Stimulated activated CD8-positive, alpha-beta memory T cell treated with anti-CD3 and anti-CD28 coated beads, Interleukin-7, amount 100 ng/mL, for 48 hours (primary cell): ENCODE data around the gene CHST6.
"Not testable (repeated sequence)": the region's sequence is repeated elsewhere in the genome, so short reads cannot be mapped to it uniquely, and the experiment has no call there.

Source experiments
- DNase-seq, 2 donors: peaks; one replicate each; pipeline ENCODE4 v3.0.0-alpha.2; 2020; ENCODE audit warnings: low read depth in 1 of 2; ENCODE audit errors: extremely low read depth in 1 of 2

CHST6 gene

DNA sequence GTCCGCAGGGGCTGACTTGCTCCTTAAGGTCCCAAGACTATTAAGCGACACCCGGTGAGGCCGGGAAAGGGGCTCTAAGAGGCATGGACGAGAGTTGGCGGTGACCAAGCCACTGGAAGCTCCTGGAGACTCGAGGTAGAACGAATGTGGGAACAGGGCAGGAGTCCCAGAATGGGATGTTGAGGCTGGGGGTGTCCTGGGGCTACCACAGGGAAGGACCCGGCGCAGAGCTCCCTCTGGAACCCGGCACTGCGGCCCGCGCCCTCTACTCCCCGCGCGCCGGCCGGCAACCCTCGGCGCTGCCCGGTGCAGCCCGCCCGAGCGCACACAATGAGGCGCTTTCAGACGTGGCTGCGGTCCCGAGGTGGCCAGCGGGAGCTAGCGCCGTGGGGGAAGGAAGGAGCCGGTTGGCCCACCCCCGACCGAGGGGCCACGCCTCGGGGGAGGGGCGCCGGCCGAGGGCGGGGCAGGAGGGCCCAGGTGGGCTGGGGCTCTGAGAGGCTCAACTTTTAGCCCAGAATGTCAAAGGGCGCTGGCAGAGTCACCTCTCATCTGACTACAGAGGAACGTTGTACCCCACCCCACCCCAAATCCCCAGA lies at the start of gene CHST6:
Gene CHST6, minus strand, starts transcription at position 366 of the 599 bp plus-strand sequence. CDS start 15,613 bp downstream, outside the sequence.
- DNase-seq, result peak in 1 of 2 donors; percentile 17

DNA sequence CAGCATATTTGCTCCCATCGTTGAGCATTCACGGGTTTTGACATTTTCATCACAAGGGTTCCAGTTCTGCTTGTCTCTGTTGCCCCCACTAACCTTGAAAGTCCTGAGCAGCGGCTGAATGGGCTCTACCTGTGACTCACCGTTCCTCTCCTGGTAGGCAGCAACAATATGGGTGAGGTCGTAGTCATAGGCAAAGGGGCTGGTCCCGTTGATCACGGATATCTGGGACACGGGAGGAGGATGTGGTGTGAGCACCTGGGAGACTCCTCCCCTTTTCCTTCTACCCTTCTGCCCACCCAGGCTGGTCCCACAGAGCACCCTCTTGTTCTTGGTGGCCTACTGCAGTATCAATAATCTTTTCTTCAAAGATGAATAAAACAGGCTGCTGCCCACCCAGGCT lies 47.2 kb upstream of the CHST6 start:
- not testable (repeated sequence) for DNase-seq

DNA sequence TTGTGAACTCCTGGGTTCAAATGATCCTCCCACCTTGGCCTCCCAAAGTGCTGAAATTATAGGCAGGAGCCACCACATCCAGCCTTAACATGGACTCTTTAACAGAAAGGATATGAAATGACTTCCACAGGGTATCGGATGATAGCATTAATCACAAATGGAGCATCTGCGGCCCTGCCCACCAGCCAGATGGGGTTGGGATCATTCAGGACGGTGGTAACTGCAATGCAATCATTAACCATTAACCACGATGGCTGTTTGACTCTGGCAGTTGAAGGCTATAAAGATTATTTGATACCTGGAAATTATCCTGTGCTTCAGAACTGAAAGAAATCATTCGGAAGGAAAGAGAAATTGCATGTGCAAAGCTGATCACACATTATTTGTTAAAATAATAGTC lies 46.0 kb upstream of the CHST6 start:
- no peak for DNase-seq

DNA sequence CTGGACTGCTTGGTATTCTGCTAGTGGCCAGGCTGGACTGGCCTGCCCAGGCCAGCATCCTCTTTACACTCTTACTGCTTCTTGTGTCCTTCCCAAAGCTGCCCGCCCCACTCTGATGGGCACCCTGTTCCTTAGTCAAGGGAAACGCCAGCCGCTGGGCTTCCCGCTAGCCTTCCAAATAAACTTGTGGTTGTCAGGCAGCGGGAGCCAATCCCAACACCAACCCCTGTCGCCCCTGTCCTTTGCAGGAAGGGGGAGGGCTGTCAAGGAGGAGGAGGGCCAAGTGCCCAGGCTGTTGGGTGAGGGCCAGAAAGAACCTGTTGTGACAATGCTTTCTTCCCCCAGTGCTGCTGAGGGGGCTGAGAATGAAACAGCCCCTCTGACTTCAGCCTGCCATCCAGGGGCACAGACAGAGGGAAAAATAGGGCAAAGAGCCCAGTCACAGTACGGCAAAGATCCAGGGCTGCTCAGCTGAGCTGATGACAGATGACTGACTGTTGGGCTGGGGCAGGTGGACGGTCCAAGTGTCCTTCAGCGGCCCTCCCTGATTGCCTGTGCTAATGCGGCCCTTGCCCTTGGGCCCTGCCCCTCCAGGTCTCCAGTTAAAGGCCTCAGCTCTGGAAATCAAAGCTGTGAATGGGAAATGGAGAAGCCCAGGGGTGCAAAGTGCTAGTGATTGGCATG lies 43.8 kb upstream of the CHST6 start:
- DNase-seq, result not testable (repeated sequence)

DNA sequence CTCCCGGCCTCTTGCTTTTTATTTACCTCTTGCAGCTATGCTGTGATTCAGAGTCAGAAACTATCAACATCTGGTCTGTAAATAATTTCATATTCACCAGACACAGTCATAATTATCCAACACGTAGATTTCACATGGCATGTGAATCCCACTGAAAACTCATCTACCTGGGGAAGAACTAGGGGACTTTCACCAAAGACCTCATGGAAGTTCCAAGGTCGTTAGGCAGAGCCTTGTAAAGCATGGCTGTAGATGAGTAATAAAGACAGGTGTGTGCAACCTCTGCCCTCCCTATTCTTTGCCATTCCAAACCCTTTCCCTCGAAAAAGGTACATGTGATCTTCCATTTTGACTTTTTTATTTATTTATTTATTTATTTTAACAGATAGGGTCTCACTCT lies 42.5 kb upstream of the CHST6 start:
- no peak for DNase-seq

DNA sequence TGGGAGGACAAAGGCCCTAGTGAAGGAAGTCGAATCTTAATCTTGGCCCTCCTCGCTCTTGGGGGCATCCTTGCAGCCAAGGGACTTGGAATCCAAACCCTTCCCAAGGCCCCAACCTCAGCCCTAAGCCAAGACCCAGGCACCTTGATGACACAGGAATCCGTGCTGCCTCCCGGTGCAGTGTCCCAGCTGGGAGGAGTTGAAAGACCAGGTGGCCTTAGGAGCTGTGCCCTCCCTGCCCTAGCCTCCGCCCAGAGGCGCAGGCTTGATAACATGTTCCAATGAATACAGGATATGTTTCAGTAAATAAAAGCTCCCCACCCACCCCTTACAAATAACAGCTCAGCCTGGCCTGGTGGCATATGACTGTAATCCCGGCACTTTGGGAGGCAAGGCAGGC lies 40.7 kb upstream of the CHST6 start, which contains the start of gene CHST5:
Gene CHST5, minus strand, starts transcription at position 208 of the 400 bp plus-strand sequence. CDS start 5,724 bp downstream, outside the sequence.
- no peak for DNase-seq

DNA sequence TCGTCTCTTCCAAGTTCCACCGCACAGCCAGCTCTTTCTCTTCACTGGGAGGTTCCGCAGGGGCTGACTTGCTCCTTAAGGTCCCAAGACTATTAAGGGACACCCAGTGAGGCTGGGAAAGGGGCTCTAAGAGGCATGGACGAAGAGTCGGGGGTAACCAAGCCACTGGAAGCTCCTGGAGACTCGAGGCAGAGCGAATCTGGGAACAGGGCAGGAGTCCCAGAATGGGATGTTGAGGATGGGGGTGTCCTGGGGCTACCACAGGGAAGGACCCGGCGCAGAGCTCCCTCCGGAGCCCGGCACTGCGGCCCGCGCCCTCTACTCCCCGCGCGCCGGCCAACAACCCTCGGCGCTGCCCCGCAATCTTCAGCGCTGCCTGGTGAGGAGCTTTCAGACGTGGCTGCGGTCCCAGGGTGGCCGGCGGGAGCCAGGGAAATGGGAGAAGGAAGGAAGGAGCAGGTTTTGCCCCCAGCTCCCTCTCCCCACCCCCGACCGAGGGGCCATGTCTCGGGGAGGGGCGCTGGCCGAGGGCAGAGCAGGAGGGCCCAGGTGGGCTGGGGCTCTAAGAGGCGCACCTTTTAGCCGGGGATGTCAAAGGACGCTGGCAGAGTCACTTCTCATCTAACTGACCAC lies 40.1 kb upstream of the CHST6 start:
- DNase-seq, result no peak

DNA sequence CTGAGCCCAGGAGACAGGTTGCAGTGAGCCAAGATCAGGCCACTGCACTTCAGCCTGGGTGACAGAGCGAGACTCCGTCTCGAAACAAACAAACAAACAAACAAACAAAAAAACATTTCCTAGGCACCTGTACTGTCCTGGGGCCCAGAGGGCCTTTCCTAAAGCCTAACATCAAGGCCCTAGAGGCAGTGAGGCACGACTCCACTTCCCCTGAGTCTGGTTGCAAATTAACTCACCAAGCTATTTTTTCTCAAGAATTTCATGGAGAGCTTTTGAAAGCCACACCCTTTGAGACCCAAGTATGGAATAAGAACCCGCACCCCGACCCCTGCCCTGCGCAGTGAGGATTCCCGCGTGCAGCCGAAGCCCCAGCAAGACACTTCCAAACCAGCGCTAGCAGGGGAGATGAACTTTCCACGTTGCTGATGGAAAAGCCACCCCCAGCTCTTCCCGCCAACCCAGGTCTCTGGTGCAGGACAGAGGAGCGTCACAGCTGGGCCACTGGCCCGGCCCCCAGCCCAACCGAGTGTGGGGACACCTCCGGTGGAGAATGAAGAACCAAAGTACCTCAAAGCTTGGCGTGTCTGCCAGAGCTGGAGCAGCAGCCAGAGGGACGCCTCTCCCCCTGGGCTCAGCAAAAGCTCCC lies 39.4 kb upstream of the CHST6 start:
- no peak for DNase-seq

DNA sequence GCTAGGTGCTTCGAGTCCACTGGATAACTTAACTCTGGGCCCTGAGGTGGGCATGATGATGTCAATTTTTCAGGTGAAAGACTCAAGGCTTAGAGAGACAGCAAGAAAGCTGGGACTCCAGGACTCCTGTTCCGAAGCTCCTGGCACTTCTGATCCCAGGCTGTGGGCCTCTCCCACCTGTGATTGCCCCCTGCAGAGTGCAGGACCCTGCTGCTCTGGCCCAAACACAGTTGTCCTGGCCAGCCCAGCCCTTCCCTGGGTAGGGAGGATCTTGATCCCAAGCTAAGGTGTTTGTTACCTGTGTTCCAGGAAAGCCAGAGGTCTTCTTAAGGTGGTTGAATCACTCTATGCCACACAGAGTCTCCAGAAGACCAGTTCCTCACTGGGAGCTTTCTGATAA lies 37.5 kb upstream of the CHST6 start:
- no peak for DNase-seq

DNA sequence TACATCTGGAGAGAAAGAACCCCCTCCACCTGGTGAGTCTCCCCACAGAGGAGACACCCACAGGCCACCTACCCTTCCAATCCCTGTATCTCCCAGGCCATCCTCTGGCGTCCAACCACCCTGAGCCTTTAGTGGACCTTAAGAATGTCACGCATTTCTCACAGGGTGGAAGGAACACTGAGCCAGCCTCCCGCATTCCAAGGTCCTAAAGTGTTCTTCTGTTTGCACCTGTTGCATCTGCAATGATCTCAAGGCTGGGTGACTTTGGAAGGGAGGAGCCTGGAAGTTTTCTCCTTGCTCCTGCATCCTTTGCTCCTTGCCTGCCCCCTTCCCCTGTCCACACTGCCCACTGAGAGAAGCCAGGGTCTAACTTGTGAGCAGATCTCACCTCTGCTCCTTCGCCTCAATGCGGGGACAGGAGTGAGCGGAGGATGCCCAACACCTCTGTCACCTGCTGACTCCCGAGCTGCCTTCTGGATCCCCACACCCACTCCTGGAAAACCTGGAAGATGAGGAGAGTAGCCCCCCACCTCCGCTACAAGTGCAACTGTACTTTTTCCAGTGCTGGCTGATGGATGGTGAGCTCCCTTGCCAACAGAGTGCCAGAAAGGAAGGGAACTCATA lies 37.0 kb upstream of the CHST6 start:
- DNase-seq, result no peak

DNA sequence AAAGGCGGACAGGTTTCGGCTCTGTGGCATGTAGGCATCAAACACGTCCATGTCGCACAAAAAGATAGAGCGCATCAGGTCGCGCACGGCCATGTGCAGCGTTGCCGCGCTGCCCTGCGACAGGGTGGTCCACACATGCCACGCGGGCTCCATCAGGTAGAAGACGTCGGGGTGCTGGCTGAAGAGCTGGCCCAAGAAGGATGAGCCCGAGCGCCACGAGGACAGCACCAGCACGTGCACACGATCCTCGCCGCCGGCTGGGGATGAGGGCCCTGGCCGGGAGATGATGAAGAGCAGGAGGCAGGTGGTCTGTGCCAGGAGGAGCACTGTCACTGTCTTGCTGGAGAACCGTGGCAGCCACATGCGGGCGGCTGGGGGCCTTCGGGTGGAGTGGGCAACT lies 34.7 kb upstream of the CHST6 start:
- DNase-seq, result no peak

DNA sequence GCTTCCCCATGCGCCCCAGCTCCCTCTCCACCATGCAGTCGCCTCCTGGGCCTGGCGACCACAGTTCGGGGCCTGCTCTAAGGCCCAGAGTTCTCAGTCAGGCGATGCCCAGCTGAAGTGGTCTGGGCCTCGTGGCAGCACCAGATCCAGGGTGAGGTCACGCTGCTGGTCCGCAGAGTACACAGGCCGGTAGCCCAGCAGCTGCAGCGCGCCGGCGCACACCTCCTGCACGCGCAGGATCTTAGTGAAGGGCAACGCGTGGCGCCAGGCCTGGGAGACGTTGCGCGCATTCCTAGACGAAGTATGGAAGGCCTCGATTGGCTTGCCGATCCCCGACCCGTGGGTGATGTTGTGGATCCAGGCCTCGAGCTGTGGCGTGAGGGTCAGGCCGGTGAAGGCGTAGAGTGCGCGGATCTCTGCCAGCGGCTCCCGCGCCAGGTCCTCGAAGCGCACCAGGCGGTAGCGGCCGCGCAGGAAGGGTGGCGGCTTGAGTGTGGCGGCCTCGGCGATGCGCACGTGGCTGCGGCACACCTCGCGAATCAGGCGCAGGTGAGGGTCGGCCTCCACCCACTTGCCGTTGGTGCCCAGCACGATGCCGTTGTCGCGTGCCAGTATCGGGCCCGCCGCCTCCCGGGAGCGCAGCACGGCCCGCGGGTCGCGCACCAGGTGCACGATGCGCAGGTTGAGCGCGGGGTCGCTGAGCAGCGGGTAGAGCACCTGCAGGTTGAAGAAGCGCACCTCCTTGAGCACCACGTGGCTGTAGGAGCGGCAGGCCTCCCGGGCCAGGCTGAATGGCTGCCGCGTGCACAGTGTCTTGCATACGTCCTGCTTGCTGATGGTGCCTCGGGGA lies 34.0 kb upstream of the CHST6 start:
- DNase-seq, result no peak

DNA sequence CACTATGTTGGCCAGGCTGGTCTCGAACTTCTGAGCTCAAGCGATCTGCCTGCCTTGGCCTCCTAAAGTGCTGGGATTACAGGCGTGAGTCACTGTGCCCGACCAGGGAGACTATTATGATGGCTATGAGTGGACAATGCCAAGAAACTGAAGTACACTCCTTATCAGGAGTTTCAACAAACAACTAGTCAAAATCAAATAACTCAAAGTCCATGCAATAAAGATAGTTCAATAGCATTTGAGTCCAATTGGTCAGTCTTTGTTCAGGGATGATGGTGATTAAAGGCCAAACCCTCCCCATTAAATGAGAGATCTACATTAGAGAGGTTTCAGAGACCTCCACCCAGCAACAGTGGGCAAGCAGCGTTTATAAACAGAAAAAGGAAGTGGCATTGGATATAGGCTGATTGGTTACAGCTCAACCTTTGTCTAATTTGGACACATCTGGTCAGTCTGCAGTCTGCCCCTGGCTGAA lies 32.6 kb upstream of the CHST6 start:
- DNase-seq, result no peak

DNA sequence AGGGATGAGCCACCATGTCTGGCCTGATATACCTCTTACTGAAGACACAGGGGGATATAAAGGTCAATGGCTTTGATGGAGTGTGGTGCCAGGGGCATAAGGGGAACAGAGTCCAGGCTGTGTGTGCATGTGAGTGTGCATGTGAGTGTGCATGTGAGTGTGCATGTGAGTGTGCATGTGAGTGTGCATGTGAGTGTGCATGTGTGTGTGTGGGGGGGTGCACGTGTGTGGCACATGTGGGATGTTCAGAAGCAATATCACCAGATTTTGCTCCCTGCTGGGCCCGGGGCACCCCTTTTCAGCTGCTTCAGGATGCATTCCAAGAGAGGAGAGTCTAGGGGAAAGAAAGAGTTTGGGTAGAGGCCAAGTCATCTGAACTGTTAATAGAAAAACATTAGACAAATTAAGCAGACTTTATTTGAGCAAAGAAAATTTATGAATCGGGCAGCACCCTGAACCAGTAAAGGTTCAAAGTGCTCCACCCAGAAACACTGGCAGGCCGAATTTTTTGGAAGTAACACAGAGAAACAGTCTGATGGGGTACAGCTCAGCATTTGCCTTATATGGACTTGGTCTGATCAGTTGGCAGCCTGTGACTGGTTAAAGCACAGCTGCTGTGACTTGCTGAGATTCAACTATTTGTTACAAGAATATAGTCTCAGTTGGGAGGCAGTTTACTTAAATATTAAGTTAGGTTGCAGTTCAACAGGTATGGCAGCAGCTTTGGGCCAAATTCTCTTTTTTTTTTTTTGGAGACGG lies 31.0 kb upstream of the CHST6 start:
- DNase-seq, result no peak

DNA sequence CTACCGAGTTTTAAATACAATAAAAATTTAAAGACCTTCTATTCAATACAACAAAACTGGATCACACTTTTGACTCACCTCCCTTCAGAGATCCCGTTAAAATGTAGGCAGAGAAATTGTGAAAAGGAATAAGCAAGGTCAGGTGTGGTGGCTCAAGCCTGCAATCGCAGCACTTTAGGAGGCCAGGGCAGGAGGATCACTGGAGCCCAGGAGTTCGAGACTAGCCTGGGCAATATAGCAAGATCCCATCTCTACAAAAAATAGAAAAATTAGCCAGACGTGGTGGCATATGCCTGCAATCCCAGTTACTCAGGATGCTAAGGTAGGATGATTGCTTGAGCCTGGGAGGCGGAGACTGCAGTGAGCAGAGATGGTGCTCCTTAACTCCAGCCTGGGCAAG lies 23.9 kb upstream of the CHST6 start:
- no peak for DNase-seq

DNA sequence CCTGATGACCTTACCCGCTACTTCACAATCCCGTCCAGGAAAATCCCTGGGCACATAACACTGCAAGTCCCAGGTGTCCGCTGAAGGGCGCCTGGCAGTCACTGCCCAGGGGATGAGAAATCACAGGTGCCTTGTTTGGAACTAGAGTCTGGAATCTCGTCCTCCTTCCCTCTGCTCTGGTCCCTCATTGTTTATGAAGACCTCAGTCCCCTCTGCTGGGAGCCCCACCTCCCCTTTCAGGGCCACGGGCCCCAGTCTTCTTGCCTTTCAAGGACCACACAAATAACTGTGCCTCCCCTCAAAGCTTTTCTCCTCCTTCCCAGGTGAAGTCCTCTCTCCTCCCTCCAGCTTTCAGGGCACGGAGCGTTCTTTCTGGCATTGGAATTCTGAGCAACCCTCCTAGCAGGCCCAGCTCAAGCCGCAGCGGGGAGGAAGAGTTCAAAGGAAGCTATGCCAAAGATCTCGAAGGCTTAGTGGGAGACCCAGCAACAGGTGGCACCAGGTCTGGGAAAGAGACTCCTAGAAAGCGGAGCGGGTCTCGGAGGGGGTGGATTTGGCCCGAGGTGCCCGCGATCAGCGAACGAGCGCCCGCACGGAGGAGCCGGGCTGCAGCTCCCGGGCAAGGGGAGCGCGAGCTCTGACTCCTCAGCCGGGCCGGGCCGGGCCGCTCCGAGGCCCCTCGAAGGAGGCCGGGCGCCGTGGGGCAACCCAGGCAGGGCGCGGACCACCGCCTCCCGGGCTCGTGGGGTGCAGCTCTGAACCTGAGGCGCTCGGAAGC lies 21.1 kb upstream of the CHST6 start:
- DNase-seq, result peak in 1 of 2 donors; percentile 5

DNA sequence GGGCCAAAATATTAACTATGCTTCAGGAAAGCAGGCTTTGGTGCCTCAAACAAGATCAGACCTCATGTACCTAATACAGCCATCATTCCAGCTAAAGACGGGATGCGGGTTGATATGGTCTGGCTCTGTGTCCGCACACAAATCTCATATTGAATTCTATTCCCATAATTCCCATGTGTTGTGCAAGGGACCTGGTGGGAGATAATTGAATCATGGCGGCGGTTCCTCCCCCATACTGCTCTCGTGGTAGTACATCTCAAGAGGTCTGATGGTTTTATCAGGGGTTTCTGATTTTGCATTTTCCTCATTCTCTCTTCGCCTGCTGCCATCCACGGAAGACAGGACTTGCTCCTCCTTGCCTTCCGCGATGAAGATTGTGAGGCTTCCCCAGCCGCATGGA lies 19.1 kb upstream of the CHST6 start:
- no peak for DNase-seq

DNA sequence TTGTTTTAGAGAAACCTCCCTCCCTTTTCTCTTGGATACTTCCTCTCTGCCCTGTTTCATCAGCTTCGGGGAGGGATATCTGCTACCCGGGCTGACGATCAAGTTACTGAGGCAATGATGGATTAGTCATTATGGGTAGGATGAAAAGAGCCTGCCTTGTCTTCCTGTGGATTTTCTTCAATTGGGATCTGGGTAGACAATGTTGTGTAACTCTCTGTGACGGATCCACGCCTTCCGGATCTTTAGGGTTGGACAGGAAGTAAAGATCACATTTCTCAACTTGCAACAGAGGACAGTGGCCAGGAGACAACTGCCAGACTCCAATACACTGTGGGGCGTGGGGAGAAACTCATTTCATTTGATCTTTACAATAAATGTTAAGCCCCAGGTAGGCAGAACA lies 11.3 kb upstream of the CHST6 start:
- DNase-seq, result no peak

DNA sequence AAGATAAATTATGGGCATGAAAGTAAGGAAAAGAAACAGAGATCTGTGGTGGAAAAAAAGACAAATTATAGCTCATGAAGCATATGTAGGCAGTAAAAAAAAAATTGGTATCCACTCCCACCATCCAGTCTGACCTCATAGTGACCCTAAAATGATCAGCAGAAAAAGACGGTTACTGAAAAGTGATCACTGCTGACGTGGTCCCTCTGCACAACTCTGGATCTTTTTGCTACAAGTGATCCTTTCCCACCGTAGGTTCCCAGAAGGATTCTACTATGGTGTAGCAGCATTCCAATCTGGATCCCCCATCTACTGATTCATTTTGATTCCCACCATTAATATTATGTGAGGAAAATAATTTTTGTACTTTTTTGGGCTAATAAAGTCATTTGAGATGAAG lies 10.9 kb upstream of the CHST6 start:
- no peak for DNase-seq
